HG03521 (cell line): ENCODE results near the gene EXOC3L1.

Experiments
- ATAC-seq: cut with Tn5 transposase; IDR thresholded peaks from one replicate; pipeline ENCODE4 v1.9.1; 2021; ENCODE audit warnings: mild to moderate bottlenecking, moderate library complexity; ENCODE audit not compliant: unreplicated experiment

Gene EXOC3L1

GRCh38 chr16:67216612-67217490 is 26.9 kb upstream of the EXOC3L1 start:
- no peak for ATAC-seq

- ATAC-seq = no peak
Measured at GRCh38 chr16:67215706-67216105, 25.8 kb upstream of the EXOC3L1 start.

- ATAC-seq = no peak
Measured at GRCh38 chr16:67213197-67214019, 23.5 kb upstream of the EXOC3L1 start.

GRCh38 chr16:67212766-67213165 is 22.8 kb upstream of the EXOC3L1 start:
- no peak for ATAC-seq

- no peak for ATAC-seq
Measured at GRCh38 chr16:67211674-67212073, 21.7 kb upstream of the EXOC3L1 start.

- ATAC-seq = no peak
Measured at GRCh38 chr16:67210069-67210937, 20.4 kb upstream of the EXOC3L1 start.

- ATAC-seq = no peak
Measured at GRCh38 chr16:67209565-67209964, 19.6 kb upstream of the EXOC3L1 start.

- ATAC-seq = no peak
Measured at GRCh38 chr16:67208154-67208896, 18.4 kb upstream of the EXOC3L1 start.

GRCh38 chr16:67207249-67208091 is 17.5 kb upstream of the EXOC3L1 start:
- no peak for ATAC-seq

GRCh38 chr16:67206838-67207248 is 16.9 kb upstream of the EXOC3L1 start:
- no peak for ATAC-seq

- ATAC-seq = no peak
Measured at GRCh38 chr16:67206129-67206837, 16.3 kb upstream of the EXOC3L1 start.

- no peak for ATAC-seq
Measured at GRCh38 chr16:67204076-67204475, 14.1 kb upstream of the EXOC3L1 start.

GRCh38 chr16:67202956-67203493 is 13.1 kb upstream of the EXOC3L1 start:
- ATAC-seq = no peak

GRCh38 chr16:67202426-67202825 is 12.5 kb upstream of the EXOC3L1 start:
- ATAC-seq = no peak

- no peak for ATAC-seq
Measured at GRCh38 chr16:67201411-67202345, 11.7 kb upstream of the EXOC3L1 start.

- no peak for ATAC-seq
Measured at GRCh38 chr16:67200491-67200890, 10.6 kb upstream of the EXOC3L1 start.

- no peak for ATAC-seq
Measured at GRCh38 chr16:67199808-67200198, 9.9 kb upstream of the EXOC3L1 start.
